Measurements from ENCODE around the gene SF1.

The SF1 gene

DNA sequence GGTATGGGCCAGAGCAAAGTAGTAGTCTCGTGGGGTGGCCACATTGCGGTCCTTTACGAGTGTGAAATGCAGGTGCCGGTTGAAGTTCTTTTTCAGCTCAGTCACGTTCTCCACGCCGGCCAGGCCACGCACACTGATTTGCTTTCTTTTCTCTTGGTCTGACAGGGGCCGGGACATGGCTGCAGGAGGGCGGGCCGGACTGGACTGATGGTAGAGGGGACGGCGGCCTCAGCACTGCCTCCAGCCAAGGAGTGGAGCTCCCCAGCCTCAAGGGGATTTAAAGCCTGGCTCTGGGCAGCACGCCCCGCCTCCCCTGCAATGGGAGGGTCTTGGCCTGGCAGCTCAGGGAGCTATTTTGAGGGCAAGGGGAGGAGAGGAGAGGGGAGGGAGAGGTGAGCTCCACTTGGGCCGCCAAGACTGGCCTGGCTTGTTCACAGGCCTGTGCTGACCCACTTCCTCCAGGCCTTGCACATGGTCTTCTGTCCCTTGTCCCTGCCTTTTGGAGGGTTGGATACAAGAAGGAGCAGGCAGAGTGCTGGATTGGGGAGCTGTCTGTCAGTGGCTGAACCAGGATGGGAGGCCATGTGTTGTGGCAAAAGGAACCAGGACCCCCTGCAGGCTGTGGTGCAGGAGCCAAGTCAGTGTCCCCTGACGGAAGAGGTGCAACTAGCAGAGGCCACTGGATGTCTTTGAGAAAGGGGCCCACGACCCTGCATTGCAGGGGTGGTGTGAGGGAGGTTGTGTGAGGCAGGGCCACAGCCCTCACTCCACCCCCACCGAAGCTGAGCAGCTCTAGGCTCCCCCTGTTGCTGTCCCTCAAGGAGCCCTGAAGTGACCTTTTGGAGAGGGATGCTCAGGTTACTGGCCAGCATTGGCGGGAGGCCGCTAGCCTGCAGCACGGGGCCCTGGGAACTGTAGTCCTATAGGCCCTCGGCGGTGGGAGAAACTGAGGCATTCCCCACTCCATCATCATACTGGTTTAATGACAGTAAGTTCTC, 18.3 kb downstream of the SF1 start, which contains the start of gene PYGM:
PYGM (minus strand) TSS at position 253 of the 998 bp plus-strand sequence; CDS start at position 177, 76 bp downstream.
- DNase-seq = no peak

DNA sequence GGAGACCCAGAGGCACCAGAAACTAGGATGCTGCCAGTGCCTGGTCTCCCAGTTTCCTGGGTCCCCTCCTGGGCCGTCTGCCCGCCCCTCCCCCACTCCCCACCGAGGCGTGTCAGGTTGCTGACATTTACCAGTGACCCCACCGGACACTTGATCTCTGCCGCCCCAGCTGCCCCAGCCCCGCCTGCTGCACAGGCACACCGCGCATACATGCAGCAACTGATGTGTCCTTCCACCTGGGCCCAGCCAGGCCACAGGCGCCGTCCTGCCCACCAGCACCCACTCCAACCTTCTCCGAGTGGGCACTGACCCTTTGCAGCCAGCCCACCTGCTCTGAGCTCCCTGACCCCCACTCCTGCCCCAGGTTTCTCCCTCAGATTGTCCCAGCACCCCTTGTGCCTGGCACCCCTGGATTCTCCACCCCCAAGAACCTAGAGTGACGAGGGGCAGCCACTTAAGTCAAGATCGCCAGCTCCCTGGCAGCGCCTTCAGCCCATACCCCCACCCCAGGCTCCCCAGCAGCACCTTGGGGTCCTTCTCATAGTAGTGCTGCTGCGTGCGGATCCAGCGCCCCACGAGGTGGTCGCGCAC, 19.1 kb downstream of the SF1 start:
- no peak for DNase-seq

- DNase-seq = no peak
Observed at GRCh38 chr11:64758330-64759079, 19.8 kb downstream of the SF1 start.

DNA sequence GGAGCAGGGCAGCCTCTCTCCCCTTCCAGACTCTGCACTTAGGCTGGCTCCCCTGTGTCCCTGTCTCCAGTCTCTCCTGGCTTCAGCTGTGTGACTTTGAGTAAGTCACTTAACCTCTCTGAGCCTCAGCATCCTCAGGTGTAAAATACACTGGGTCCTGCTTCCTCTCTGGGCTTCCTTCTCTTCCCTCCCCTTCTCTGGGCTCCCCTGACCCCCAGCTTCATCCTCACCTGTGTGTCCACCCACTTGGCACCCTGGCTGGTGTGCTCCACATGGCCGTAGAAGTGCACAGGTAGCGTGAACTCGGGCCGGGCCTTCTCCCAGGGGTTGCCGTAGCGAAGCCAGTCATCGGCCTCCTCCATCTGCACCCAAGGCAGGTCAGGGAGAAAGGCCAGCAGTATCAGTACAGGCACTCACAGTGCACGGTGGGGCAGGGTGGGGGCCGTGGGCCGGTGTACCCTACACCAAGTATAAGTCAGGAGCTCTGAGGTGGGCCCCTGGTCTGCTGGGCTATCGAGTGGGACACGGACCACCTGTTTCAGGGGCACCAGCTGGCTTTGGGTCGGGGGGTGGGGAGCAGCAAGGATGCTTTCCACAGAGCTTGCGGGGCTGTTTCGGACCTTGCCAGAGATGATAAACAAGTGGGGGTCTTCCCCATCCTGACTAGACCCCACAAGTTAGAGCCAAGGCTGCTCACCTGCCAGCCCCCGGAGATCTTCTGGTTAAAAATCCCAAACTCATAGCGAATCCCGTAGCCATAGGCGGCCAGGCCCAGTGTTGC, 20.6 kb downstream of the SF1 start:
- no peak for DNase-seq

GRCh38 chr11:64755681-64756361, 22.5 kb downstream of the SF1 start:
- DNase-seq = no peak

DNA sequence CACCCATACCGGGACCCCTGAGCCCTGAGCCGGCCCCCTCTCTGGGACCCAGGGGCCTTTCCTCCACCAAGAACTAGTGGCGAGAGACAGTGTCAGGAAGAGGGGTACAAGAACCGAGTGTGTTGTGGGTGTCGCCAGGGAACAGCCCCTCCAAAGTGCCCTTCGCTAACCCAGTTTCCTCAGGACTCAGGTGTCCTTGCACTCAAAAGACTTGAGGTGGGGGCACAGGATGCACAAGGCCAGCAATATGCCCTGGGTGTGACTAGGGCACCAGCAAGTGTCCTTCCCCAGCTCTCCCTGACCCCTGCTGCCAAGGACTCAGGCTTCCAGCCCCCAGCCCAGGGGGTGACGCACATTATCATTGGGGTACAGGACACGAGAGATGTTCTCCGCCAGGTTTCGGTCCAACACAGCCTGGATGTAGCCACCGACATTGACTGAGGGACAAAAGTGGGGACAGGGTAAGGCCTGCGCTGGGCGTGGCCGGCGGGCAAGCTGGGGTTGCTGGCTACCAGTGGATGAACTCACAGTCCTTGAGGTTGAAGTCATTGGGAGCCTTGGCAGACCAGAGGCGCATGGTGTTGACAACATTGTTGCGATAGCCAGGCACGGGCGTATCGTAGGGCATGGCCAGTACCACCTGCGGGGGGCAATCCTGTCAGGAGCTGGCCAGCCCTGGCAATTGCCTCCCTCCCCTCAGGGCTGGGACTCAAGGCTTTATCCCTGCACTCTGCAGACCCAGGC, 23.3 kb downstream of the SF1 start:
- DNase-seq = no peak

- DNase-seq = no peak
Observed at GRCh38 chr11:64754124-64754918, 24.0 kb downstream of the SF1 start.

GRCh38 chr11:64753380-64754123, 24.8 kb downstream of the SF1 start:
- no peak for DNase-seq

DNA sequence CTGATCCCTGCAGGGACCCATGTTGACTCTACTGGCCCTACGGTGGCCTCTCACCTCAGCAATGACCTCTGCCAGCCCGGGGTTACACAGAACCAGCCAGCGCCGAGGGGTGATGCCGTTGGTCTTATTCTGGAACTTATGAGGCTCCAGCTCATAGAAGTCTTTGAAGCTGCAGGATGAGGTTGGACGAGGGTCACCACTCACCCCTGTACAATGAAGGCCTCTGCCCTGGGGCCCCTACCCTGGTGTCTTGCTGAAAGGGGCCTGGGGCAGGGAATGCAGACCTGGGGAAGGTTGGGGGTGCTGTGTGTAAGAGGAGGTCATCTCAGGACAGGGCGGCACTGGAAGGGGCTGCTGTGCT, 25.3 kb downstream of the SF1 start:
- DNase-seq = no peak

GRCh38 chr11:64752175-64752970, 26.0 kb downstream of the SF1 start:
- DNase-seq = no peak

DNA sequence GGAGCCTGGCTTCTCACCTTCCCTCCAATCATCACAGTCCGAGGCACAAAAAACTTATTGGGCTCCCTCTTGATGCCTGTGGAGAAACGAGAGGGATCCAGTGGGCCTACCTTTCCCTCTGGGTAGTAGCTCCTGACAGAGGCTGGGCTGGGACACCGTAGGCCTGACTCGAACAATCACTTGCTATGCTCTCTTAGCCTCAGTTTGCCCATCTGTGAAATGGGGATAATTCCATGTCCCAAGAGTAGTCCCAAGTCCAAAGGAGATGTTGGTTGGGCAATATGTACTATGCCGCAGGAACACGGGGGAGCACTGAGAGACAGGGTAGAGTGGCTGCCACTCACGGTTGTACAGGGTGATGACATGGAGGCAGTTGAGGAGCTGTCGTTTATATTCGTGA, 26.8 kb downstream of the SF1 start:
- no peak for DNase-seq

GRCh38 chr11:64751136-64751535, 27.2 kb downstream of the SF1 start:
- no peak for DNase-seq

GRCh38 chr11:64750361-64751054, 27.8 kb downstream of the SF1 start:
- no peak for DNase-seq

DNA sequence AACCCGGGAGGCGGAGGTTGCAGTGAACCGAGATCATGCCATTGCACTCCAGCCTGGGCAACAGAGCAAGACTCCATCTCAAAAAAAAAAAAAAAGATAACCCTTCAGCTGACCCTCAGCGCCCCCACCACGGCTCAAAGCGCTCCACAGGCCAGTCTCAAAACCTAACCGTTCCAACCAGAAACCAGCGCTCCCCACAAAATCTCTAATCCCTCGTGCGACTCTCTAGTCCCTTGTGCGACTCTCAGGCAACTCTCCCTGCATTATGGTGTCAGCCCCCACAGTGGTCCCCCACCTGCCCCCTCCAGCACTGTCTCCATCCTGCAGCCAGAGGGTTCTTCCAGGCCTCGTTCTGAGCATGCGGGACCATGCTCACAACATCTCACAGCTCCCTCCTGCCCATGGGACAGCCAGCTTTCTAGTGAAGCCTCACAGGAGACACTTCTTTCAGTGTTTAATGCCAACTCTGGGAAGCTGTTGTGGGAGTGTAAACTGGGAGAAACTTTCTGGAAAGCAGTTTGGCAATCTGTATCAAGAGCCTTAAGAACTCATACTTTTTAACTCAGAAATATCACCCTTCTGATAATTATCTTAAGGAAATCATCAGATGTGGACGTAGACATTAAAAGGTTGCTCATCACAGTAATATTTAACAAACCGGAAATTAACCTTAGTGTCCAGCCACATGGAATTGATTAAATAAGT, 30.2 kb downstream of the SF1 start:
- no peak for DNase-seq

GRCh38 chr11:64746486-64746885, 31.9 kb downstream of the SF1 start:
- no peak for DNase-seq

DNA sequence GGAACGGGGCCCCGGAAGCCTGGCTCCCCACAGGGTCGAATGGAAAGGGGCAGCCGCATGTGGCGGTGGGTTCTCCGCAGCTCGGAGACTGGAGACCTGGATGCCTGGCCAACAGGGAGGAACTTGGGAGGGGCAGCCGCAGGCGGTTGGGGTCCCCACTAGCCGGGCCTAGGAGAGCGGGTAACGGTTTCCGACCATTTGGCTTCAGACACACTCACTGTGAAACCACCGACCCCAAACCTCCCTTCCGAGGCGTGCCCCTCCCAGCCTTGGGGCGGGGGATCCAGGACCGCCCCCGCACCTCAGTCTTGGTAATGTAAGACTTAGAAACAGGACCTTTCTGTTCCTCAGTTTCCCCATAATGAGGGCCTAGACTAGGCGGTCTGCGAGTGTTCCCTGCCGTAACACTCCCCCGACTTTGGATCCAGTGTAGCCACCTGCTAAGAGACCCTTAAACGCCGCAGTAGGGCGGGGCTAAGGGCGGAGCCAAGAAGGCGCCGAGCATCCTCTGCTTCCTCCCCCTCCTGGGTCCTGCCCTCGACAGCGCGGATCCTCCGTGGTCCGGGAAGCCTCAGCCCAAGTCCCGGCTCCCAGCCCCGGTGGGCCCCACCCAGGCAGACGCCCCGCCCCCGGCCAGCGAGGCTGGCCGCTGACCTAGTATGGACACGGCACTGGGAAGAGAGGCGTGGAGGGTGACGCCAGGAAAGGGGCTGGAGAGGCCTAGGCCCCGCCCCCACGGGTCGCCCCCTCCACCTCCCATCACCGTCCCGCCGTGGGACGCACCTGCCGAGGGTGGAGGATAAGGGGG, 32.6 kb downstream of the SF1 start:
- no peak for DNase-seq

DNA sequence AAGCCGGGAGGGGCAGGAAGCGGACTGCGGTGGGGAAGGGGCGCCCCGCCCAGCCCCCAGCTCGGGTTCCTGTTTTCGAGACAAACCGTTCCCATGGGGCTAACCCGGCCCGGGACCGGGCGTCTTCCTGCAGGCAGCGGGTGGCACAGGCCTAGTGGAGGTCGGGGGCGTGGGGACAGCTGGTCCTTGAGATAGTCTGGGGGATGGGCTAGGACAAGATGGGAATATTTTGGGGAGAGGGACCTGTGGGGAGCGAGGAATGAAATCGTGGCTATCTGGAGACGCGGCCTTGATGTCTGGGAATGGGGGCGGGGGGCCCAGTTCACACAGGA, 33.2 kb downstream of the SF1 start:
- DNase-seq = no peak
